Esophagus muscularis mucosa (tissue), 4 donors: ENCODE data around the gene CTTNBP2NL. TPM values are rescaled to one million over a fixed set of nuclear protein-coding genes. Genes with fewer than 3 reads are reported as not detected.
"Not testable (repeated sequence)": the region's sequence is repeated elsewhere in the genome, so short reads cannot be mapped to it uniquely, and the experiment has no call there.

Source experiments
- DNase-seq: peaks from one replicate; pipeline ENCODE4 v3.0.0-alpha.2; 2017; ENCODE audit errors: extremely low spot score
- H3K27ac ChIP-seq, 4 donors: fragments of 200-600 bp; sonication (generic); replicated peaks in 1 of 4; 1 replicate in 3 of 4; 2 replicates in 1 of 4; pipeline ENCODE4 v1.5.1; 2016 to 2019; ENCODE audit warnings: mild to moderate bottlenecking in 1 of 4
- H3K27me3 ChIP-seq, 4 donors: fragments of 200-600 bp; sonication (generic); one replicate each; pipeline versions ENCODE4 v1.5.1 to v1.6.0; 2016 to 2019
- H3K36me3 ChIP-seq, 4 donors: fragments of 200-600 bp; sonication (generic); one replicate each; pipeline ENCODE4 v1.5.1; 2016 to 2019
- H3K4me1 ChIP-seq, 4 donors: fragments of 200-600 bp; sonication (generic); one replicate each; pipeline ENCODE4 v1.5.1; 2016 to 2019
- H3K4me3 ChIP-seq, 4 donors: fragments of 200-600 bp; sonication (generic); 1 replicate in 2 of 4; 2 replicates in 2 of 4; pipeline ENCODE4 v1.5.1; 2016 to 2019; ENCODE audit warnings: mild to moderate bottlenecking in 4 of 4, moderate library complexity in 1 of 4
- H3K9me3 ChIP-seq, 4 donors: fragments of 200-600 bp; sonication (generic); 1 replicate in 3 of 4; 2 replicates in 1 of 4; pipeline ENCODE4 v1.5.1; 2016 to 2019
- CTCF ChIP-seq, 3 experiments: fragments of 200-600 bp in 2 of 3; fragments of 450-650 bp in 1 of 3; sonication (generic) in 2 of 3; IDR thresholded peaks; one replicate each; pipeline ENCODE4 v1.5.1; 2017 to 2019; ENCODE audit warnings: antibody characterized with exemption in 3 of 3, mild to moderate bottlenecking in 2 of 3, moderate library complexity in 1 of 3
- EP300 ChIP-seq: sonication (generic); formaldehyde crosslinking; IDR thresholded peaks from one replicate; pipeline ENCODE4 v1.6.1; 2017; ENCODE audit warnings: antibody characterized with exemption
- POLR2A ChIP-seq: fragments of 450-650 bp; IDR thresholded peaks from one replicate; pipeline ENCODE4 v1.6.1; 2017; ENCODE audit warnings: antibody characterized with exemption, moderate library complexity, mild to moderate bottlenecking, low read depth
- POLR2AphosphoS5 ChIP-seq, 2 donors: sonication (generic); formaldehyde crosslinking; IDR thresholded peaks; one replicate each; pipeline ENCODE4 v1.6.1; 2017; ENCODE audit warnings: antibody characterized with exemption in 2 of 2
- WGBS: methylation state at CpG from one replicate; pipeline ENCODE4 v1.1.5; 2018; 5-methylcytosine and 5-hydroxymethylcytosine counted together
- intact Hi-C: fragments of 100-400 bp; cut with DNase I; formaldehyde crosslinking; loops from one replicate; pipeline ENCODE4 v1.15.1; 2023
- total RNA-seq, 4 donors: library from RNA; depleted of rRNA; stranded (reverse); fragments of >200 nt; gene quantifications; one replicate each; pipeline versions ENCODE4 v1.1.0 to v1.2.1, GENCODE V29; 2016

Gene CTTNBP2NL
- total RNA-seq, 4 donors from 2014 or later = 16.2 to 26.9 (median 19.0) TPM

GRCh38 chr1:112394743-112395062 lies 1.3 kb upstream of the CTTNBP2NL start:
- Histone ChIP-seq H3K36me3 (no peaks in the 10 kb centered on the region), H3K4me1 (peaks cover 47 to 85% (median 73%) of the 10 kb centered on the region in 4 donors), H3K27me3 (no peaks in the 10 kb centered on the region), H3K4me3 (peak overlapping the region in 3 of 4 donors; percentile 33 to 36 (median 33)), H3K9me3 (no peaks in the 10 kb centered on the region), H3K27ac (peak overlapping the region; percentile 89 to 92 (median 90))
- intact Hi-C loops = loop anchor here (5.0 to 10.0 kb wide), 2 partner anchors 230 to 313 kb away; partner anchors contain the start of gene RHOC
- no peak for DNase-seq
- TF ChIP-seq EP300 = no peak
- TF ChIP-seq CTCF (IDR thresholded peaks at IDR 0.05) = no peak
- TF ChIP-seq POLR2A = no peak
- TF ChIP-seq POLR2AphosphoS5 (IDR thresholded peaks at IDR 0.05) = no peak
- 73% methylated on average over 1 of the region's 1 CpG for WGBS

DNA sequence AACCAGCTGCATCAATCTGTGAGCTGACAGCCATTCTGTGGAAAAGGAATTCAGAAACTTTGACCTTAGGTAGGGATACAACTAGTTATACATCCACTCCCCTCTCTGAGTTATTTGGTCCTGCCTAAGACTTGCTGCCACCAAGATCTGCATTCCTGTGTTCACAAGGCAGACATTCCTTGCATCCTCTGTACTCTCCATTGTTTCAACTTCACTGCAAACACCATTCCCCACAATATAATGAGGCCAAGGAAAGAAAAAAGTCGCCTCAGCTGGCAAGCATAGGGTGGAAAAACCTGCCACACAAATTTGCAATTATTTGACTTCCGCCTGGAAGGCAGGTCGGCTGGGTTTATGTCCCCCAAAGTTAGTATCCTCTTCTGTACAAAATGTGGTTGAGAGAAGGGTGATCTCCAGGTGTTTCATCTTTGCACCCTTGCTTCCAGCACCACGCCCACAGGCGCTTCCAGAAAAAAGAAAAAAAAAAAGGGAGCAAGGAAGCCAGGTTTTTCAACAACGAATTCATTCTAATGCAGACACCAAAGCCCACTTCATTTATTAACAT lies 676 bp upstream of the CTTNBP2NL start:
- H3K27ac ChIP-seq = peak overlapping the region; percentile 89 to 92 (median 90)
- no peaks in the 10 kb centered on the region for H3K27me3 ChIP-seq
- no peaks in the 10 kb centered on the region for H3K36me3 ChIP-seq
- H3K9me3 ChIP-seq = no peaks in the 10 kb centered on the region
- no peak for DNase-seq
- intact Hi-C loops = loop anchor here (10.0 kb wide), 1 partner anchor 229 kb away; no protein-coding TSS in a partner anchor
- 27% methylated on average over 6 of the region's 6 CpGs for WGBS
- TF ChIP-seq POLR2A (no peak), POLR2AphosphoS5 (IDR thresholded peaks at IDR 0.05) (no peak), CTCF (IDR thresholded peaks at IDR 0.05) (no peak)
- H3K4me3 ChIP-seq = peak overlapping the region; percentile 78 to 94 (median 88)
- H3K4me1 ChIP-seq = peaks cover 49 to 88% (median 76%) of the 10 kb centered on the region in 4 donors

DNA sequence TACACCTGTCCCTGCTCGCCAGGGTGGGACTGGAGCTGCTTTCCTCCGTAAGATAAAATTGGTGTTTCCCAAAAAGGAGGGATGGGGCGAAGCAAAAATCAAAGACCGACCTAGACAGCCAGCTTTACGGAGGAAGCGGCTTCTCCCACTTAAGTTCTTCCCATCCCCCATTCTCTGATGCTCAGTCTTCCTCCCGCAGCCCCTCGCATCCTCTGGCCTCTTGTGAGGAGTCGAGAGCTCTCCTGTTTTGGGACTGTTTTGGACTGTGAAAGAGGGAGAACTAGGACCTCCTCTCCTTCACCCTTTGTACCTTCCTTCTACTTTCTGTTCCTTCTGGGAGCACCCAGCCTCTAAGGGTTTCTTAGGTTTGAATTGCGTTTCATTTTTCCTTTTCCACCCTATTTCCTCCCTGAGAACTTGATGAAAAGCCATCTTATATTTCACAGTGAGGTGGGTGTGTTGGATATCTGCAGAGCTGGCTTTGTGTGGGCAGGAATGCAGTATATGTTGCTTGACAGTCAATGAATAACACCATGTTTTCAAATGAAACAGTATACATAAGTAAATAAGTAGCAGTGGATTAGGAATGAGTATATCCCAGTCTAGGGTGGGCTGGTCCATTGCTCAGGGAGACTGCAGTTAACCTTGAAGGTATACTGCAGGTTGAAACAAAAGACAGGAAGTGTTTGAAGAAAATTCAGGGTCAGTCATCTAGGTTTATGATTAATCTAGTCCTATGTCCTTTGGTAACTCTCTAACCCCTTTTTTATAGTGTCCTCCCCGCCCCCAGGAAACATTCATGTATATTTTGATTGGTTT lies 848 bp downstream of the CTTNBP2NL start:
- H3K4me3 ChIP-seq = peak overlapping the region; percentile 78 to 94 (median 88)
- 9% methylated on average over 11 of the region's 11 CpGs for WGBS
- H3K36me3 ChIP-seq = no peaks in the 10 kb centered on the region
- intact Hi-C loops = loop anchor here (10.0 kb wide), 1 partner anchor 228 kb away; no protein-coding TSS in a partner anchor
- DNase-seq = no peak
- H3K9me3 ChIP-seq = no peaks in the 10 kb centered on the region
- no peaks in the 10 kb centered on the region for H3K27me3 ChIP-seq
- H3K27ac ChIP-seq = peak overlapping the region; percentile 89 to 92 (median 90)
- TF ChIP-seq EP300 (no peak), POLR2A (no peak), POLR2AphosphoS5 (IDR thresholded peaks at IDR 0.05) (no peak)
- peaks cover 43 to 85% (median 77%) of the 10 kb centered on the region in 4 donors for H3K4me1 ChIP-seq

DNA sequence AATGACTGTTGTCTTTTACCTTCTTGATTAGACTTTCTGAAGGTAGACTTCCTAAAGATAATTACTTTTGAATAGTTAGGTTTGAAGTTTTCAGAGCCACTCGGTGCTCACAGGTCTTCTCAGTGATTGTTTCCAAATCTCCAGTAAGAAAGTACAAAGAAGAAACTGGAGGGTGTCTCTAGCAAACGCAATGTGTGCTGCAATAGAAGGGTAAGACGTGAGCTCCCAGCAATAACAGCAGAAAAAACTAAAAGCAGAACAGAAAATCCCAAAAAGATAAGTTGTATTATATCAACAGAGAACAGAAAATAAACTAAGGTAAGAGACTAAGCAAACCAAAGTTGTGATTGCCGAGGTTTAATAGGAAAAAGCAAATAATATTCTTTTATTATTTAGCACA lies 1.8 kb downstream of the CTTNBP2NL start:
- TF ChIP-seq CTCF (IDR thresholded peaks at IDR 0.05) = no peak
- no peak for TF ChIP-seq POLR2AphosphoS5 (IDR thresholded peaks at IDR 0.05)
- TF ChIP-seq POLR2A = no peak
- no peak for TF ChIP-seq EP300
- H3K27me3 ChIP-seq = no peaks in the 10 kb centered on the region
- H3K4me1 ChIP-seq = peaks cover 34 to 85% (median 77%) of the 10 kb centered on the region in 4 donors
- 58% methylated on average over 4 of the region's 4 CpGs for WGBS
- peak overlapping the region; percentile 78 to 94 (median 88) for H3K4me3 ChIP-seq
- no peak for DNase-seq
- H3K36me3 ChIP-seq = no peaks in the 10 kb centered on the region
- no peak overlapping the region for H3K27ac ChIP-seq
- intact Hi-C loops = loop anchor here (10.0 kb wide), 1 partner anchor 227 kb away; no protein-coding TSS in a partner anchor
- no peaks in the 10 kb centered on the region for H3K9me3 ChIP-seq

DNA sequence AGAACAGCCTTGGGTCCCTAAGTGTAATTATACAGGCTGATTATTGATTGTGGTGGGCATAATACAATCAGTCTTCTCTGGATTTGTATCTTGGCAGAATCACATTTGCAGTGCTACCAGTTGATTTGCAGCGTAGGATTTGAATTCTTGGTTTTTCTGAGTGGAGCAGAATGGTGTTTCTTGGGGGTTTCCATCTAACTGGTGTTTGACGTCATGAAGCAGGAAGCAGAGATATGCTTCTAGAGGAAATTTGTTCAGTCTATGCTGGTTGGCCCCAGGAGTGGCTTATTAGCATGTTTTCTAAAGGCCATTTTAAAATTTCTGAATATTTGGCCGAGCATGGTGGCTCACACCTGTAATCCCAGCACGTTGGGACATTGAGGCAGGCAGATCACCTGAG lies 3.4 kb downstream of the CTTNBP2NL start:
- Histone ChIP-seq H3K27me3 (no peaks in the 10 kb centered on the region), H3K27ac (no peak overlapping the region), H3K4me1 (peaks cover 38 to 88% (median 79%) of the 10 kb centered on the region in 4 donors), H3K9me3 (no peaks in the 10 kb centered on the region), H3K4me3 (no peak overlapping the region), H3K36me3 (no peaks in the 10 kb centered on the region)
- no peak for TF ChIP-seq EP300
- no peak for TF ChIP-seq POLR2A
- TF ChIP-seq CTCF (IDR thresholded peaks at IDR 0.05) = no peak
- no peak for DNase-seq
- intact Hi-C loops = loop anchor here (10.0 kb wide), 1 partner anchor 225 kb away; no protein-coding TSS in a partner anchor
- WGBS = 83% methylated on average over 4 of the region's 4 CpGs

DNA sequence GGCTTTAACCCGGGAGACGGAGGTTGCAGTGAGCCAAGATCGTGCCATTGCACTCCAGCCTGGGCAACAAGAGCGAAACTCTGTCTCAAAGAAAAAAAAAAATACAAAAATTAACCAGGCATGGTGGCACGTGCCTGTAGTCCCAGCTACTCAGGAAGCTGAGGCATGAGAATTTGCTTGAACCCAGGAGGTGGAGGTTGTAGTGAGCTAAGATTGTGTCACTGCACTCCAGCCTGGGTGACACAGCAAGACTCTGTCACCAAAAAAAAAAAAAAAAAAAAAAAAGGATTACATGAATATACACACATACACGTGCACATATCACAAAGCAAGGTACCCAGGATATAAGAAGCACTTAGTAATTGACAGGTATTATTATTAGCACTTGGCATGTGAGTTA lies 4.7 kb downstream of the CTTNBP2NL start:
- H3K27ac ChIP-seq, H3K9me3 ChIP-seq, H3K4me3 ChIP-seq, H3K36me3 ChIP-seq, H3K27me3 ChIP-seq, intact Hi-C loops, DNase-seq: not testable (repeated sequence)
- peaks cover 35 to 86% (median 75%) of the 10 kb centered on the region in 4 donors for H3K4me1 ChIP-seq
- 81% methylated on average over 6 of the region's 6 CpGs for WGBS
